T-helper 1 cell treated with Interleukin-12 subunit alpha and Interleukin-12 subunit beta and Interleukin-4 antibody, amounts not matched to agents 30 μg/mL and 1 μg/mL, for 36 hours (primary cell): Measurements from ENCODE around the gene CUL2.

Experiments used
- H3K27ac Mint-ChIP-seq: one replicate; pipeline ENCODE4 v1.8.0; 2021; ENCODE audit warnings: mild to moderate bottlenecking, mixed read lengths
- H3K27me3 Mint-ChIP-seq: one replicate; pipeline ENCODE4 v1.8.0; 2021; ENCODE audit warnings: low read depth, mixed read lengths
- H3K36me3 Mint-ChIP-seq: one replicate; pipeline ENCODE4 v1.8.0; 2021; ENCODE audit warnings: low read depth, mixed read lengths
- H3K4me1 Mint-ChIP-seq: one replicate; pipeline ENCODE4 v1.8.0; 2021; ENCODE audit warnings: low read depth, mixed read lengths
- H3K4me3 Mint-ChIP-seq: one replicate; pipeline ENCODE4 v1.8.0; 2021; ENCODE audit warnings: mild to moderate bottlenecking, moderate library complexity, mixed read lengths
- H3K9me3 Mint-ChIP-seq: one replicate; pipeline ENCODE4 v1.8.0; 2021; ENCODE audit warnings: mixed read lengths

CUL2 gene

GRCh38 chr10:35090162-35090954 is at the start of gene CUL2:
Gene CUL2 (minus strand): TSS chr10:35090341. CDS start chr10:35071317, 19,024 bp downstream.
- H3K36me3 Mint-ChIP-seq: peaks cover 14% of the 10 kb centered on the region
- H3K4me3 Mint-ChIP-seq: peak within 1 kb of the TSS; percentile 99
- peak within 1 kb of the TSS; percentile 99 for H3K27ac Mint-ChIP-seq
- peaks cover 36% of the 10 kb centered on the region for H3K4me1 Mint-ChIP-seq
- peaks cover 4% of the 10 kb centered on the region for H3K27me3 Mint-ChIP-seq
- no peaks in the 10 kb centered on the region for H3K9me3 Mint-ChIP-seq

- no peaks in the 10 kb centered on the region for H3K27me3 Mint-ChIP-seq
- peak overlapping the region; percentile 31 for H3K4me3 Mint-ChIP-seq
- H3K36me3 Mint-ChIP-seq: peaks cover 2% of the 10 kb centered on the region
- H3K9me3 Mint-ChIP-seq: no peaks in the 10 kb centered on the region
- H3K27ac Mint-ChIP-seq: peak overlapping the region; percentile 82
- H3K4me1 Mint-ChIP-seq: peaks cover 32% of the 10 kb centered on the region
Observed at GRCh38 chr10:35136263-35136815, 46.2 kb upstream of the CUL2 start.

GRCh38 chr10:35135861-35136260 is 45.7 kb upstream of the CUL2 start:
- Mint-ChIP-seq H3K4me1 (peaks cover 35% of the 10 kb centered on the region), H3K27ac (peak overlapping the region; percentile 82), H3K36me3 (peaks cover 2% of the 10 kb centered on the region), H3K4me3 (peak overlapping the region; percentile 57), H3K27me3 (no peaks in the 10 kb centered on the region), H3K9me3 (no peaks in the 10 kb centered on the region)

- no peaks in the 10 kb centered on the region for H3K27me3 Mint-ChIP-seq
- H3K27ac Mint-ChIP-seq: peak overlapping the region; percentile 88
- peak overlapping the region; percentile 14 for H3K4me3 Mint-ChIP-seq
- H3K4me1 Mint-ChIP-seq: peaks cover 51% of the 10 kb centered on the region
- H3K9me3 Mint-ChIP-seq: no peaks in the 10 kb centered on the region
- peaks cover 5% of the 10 kb centered on the region for H3K36me3 Mint-ChIP-seq
Observed at GRCh38 chr10:35133586-35133985, 43.4 kb upstream of the CUL2 start.

- no peaks in the 10 kb centered on the region for H3K9me3 Mint-ChIP-seq
- H3K27ac Mint-ChIP-seq: peak overlapping the region; percentile 88
- H3K36me3 Mint-ChIP-seq: peaks cover 8% of the 10 kb centered on the region
- peak overlapping the region; percentile 66 for H3K4me3 Mint-ChIP-seq
- no peaks in the 10 kb centered on the region for H3K27me3 Mint-ChIP-seq
- H3K4me1 Mint-ChIP-seq: peaks cover 53% of the 10 kb centered on the region
Observed at GRCh38 chr10:35132727-35133126, 42.6 kb upstream of the CUL2 start.

- Mint-ChIP-seq H3K27me3 (no peaks in the 10 kb centered on the region), H3K27ac (peak overlapping the region; percentile 64), H3K4me1 (peaks cover 44% of the 10 kb centered on the region), H3K9me3 (no peaks in the 10 kb centered on the region), H3K36me3 (peaks cover 6% of the 10 kb centered on the region), H3K4me3 (peak overlapping the region; percentile 55)
Observed at GRCh38 chr10:35130663-35131062, 40.5 kb upstream of the CUL2 start.

- Mint-ChIP-seq H3K4me1 (peaks cover 48% of the 10 kb centered on the region), H3K27ac (peak overlapping the region; percentile 99)
Observed at GRCh38 chr10:35129185-35129674, 39.1 kb upstream of the CUL2 start.

GRCh38 chr10:35127289-35127891 is 37.2 kb upstream of the CUL2 start:
- peaks cover 6% of the 10 kb centered on the region for H3K36me3 Mint-ChIP-seq
- peak overlapping the region; percentile 99 for H3K27ac Mint-ChIP-seq
- peaks cover 43% of the 10 kb centered on the region for H3K4me1 Mint-ChIP-seq
- H3K9me3 Mint-ChIP-seq: no peaks in the 10 kb centered on the region
- no peaks in the 10 kb centered on the region for H3K27me3 Mint-ChIP-seq
- H3K4me3 Mint-ChIP-seq: peak overlapping the region; percentile 96

More at GRCh38 chr10:35129185-35129674, 39.1 kb upstream of the CUL2 start:
- Mint-ChIP-seq H3K36me3 (peaks cover 6% of the 10 kb centered on the region), H3K9me3 (no peaks in the 10 kb centered on the region), H3K4me3 (peak overlapping the region; percentile 96), H3K27me3 (no peaks in the 10 kb centered on the region)

GRCh38 chr10:35126530-35127288 is 36.6 kb upstream of the CUL2 start, which contains the start of gene CREM:
Gene CREM (plus strand): TSS chr10:35126846. CDS start chr10:35137836, 10,990 bp downstream.
- Mint-ChIP-seq H3K4me1 (peaks cover 38% of the 10 kb centered on the region), H3K9me3 (no peaks in the 10 kb centered on the region), H3K27ac (peak within 1 kb of the TSS; percentile 99), H3K36me3 (peaks cover 6% of the 10 kb centered on the region), H3K27me3 (no peaks in the 10 kb centered on the region), H3K4me3 (peak within 1 kb of the TSS; percentile 96)

GRCh38 chr10:35126062-35126529 is 36.0 kb upstream of the CUL2 start:
- Mint-ChIP-seq H3K27ac (peak overlapping the region; percentile 93), H3K4me1 (peaks cover 36% of the 10 kb centered on the region), H3K9me3 (no peaks in the 10 kb centered on the region), H3K4me3 (peak overlapping the region; percentile 85), H3K27me3 (no peaks in the 10 kb centered on the region), H3K36me3 (peaks cover 6% of the 10 kb centered on the region)

GRCh38 chr10:35124540-35124939 is 34.4 kb upstream of the CUL2 start:
- Mint-ChIP-seq H3K27ac (no peak overlapping the region), H3K36me3 (peaks cover 6% of the 10 kb centered on the region), H3K4me1 (peaks cover 28% of the 10 kb centered on the region), H3K4me3 (no peak overlapping the region), H3K9me3 (no peaks in the 10 kb centered on the region), H3K27me3 (no peaks in the 10 kb centered on the region)

GRCh38 chr10:35119378-35119777 is 29.2 kb upstream of the CUL2 start:
- Mint-ChIP-seq H3K27ac (no peak overlapping the region), H3K4me1 (peaks cover 8% of the 10 kb centered on the region), H3K9me3 (no peaks in the 10 kb centered on the region), H3K27me3 (peaks cover 4% of the 10 kb centered on the region), H3K36me3 (no peaks in the 10 kb centered on the region), H3K4me3 (no peak overlapping the region)

GRCh38 chr10:35112571-35112970 is 22.4 kb upstream of the CUL2 start:
- no peaks in the 10 kb centered on the region for H3K9me3 Mint-ChIP-seq
- H3K27ac Mint-ChIP-seq: no peak overlapping the region

GRCh38 chr10:35103882-35104281 is 13.7 kb upstream of the CUL2 start:
- no peaks in the 10 kb centered on the region for H3K36me3 Mint-ChIP-seq

More at GRCh38 chr10:35112571-35112970, 22.4 kb upstream of the CUL2 start:
- H3K36me3 Mint-ChIP-seq: no peaks in the 10 kb centered on the region
- H3K27me3 Mint-ChIP-seq: no peaks in the 10 kb centered on the region
- H3K4me1 Mint-ChIP-seq: no peaks in the 10 kb centered on the region
- no peak overlapping the region for H3K4me3 Mint-ChIP-seq

More at GRCh38 chr10:35103882-35104281, 13.7 kb upstream of the CUL2 start:
- Mint-ChIP-seq H3K27me3 (peaks cover 4% of the 10 kb centered on the region), H3K4me1 (no peaks in the 10 kb centered on the region), H3K27ac (no peak overlapping the region), H3K9me3 (no peaks in the 10 kb centered on the region), H3K4me3 (no peak overlapping the region)
